GM19467 (cell line): ENCODE measurements around the gene B3GALT5.
"Not testable (repeated sequence)": the region's sequence is repeated elsewhere in the genome, so short reads cannot be mapped to it uniquely, and the experiment has no call there.

Experiments
- ATAC-seq: cut with Tn5 transposase; IDR thresholded peaks from one replicate; pipeline ENCODE4 v1.9.1; 2021; ENCODE audit warnings: mild to moderate bottlenecking, moderate library complexity; ENCODE audit not compliant: unreplicated experiment

The B3GALT5 gene

DNA sequence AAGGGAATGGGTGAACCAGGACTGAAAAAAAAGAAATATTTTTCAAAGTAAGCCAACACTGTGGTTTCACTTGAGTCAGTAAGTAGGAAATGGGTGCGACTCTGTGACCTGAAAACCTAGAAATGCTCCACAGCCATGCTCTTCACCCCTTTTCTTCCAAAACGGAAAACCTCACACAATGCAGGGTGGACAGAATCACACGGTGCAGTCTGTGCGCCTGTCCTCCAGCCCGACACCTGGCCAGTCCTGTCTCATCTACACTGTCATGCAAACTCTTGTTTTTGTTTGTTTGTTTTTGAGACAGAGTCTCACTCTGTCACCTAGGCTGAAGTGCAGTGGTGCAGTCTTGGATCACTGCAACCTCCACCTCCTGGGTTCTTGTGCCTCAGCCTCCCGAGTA, 53.3 kb downstream of the B3GALT5 start:
- ATAC-seq: no peak

DNA sequence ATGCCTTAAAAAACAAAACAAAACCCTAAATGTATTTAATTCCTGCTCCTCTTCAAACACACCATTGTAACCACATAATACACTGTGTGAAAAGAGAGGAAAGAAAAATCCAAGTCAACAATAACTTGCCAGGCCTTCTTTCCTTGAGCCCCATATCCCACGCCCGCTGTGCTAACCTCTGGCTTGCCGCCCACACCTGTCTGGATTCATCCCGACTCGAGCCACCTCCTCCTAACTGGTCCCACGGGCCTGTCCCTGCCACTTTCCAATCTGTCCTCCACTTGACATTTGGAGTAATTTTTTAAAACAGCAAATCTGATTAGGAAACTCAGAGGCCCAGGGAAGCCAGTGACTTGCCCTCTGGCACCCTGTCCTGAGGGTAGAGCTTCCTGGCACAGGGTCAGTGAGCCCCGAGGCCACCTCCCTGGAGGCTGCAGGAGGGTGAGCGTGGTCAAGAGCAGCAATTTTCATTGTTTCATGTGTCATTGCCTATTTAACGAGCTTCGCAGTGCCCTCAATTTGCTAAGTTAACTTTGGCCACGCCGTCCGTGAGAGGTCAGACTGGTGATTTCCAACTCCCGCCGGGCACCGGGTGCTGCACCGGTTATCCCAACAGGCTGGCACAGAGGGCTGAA, 54.1 kb downstream of the B3GALT5 start:
- no peak for ATAC-seq

DNA sequence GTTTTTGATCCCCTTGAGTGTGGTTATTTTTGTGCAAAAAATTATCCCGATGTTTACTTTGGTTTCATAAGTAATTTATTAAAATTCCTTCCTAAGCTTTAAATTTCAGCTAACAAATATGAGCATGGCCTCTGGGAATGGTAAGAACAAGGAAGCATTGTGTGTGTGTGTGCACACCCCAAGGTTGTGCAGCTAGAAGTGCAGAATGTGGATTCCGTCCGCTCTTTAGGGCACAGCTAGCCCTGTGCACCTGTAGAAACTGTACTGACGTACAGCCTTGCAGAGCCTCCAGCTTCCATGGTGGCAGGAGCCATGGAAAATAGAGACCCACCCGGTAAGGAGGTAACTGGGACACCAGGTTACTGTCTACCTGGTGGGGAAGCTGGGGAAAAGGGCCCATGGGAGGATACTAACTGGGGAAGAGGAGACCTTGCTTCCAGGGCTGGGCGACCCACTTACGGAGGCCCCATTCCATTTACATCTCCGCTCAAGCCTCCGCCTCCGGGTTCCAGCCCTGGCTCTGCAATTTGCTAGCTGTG, 54.7 kb downstream of the B3GALT5 start:
- no peak for ATAC-seq

DNA sequence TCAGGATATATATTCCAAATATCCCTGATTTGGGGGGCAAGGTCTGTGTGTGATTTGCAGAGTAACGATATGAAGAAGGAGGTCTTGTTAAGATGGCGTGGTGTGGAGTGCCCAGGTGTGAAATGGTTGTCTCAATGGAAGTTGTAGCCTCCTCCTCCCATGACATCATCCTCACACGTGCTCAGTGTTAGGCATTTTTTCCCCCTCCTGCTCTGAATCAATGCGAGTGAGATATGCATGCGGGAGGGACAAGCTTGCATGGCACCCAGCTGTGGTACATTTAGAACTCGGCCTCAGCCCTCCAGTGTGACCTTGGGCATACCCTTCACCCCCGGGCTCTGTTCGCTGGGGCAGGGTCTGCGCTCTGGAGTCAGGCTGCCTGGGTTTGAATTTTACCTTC, 55.6 kb downstream of the B3GALT5 start:
- no peak for ATAC-seq

DNA sequence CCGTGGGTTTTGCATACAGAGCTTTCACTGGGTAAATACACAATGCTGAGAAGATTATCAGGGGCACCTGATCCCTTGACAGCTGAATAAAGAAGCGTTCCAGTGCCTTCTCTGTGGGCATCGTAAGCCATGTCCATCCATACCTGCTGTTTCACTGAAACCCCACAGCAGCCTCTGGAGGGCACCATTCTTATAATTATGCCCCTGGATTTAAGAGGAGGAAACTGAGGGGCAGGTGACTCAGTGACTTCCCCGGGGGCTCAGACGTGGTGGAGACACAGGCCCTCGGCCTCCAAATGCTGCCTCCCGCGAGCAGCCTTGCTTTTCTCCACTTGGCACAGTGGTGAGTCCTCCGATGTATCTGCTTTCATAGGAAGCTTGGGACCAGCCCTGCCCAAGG, 56.7 kb downstream of the B3GALT5 start:
- no peak for ATAC-seq

DNA sequence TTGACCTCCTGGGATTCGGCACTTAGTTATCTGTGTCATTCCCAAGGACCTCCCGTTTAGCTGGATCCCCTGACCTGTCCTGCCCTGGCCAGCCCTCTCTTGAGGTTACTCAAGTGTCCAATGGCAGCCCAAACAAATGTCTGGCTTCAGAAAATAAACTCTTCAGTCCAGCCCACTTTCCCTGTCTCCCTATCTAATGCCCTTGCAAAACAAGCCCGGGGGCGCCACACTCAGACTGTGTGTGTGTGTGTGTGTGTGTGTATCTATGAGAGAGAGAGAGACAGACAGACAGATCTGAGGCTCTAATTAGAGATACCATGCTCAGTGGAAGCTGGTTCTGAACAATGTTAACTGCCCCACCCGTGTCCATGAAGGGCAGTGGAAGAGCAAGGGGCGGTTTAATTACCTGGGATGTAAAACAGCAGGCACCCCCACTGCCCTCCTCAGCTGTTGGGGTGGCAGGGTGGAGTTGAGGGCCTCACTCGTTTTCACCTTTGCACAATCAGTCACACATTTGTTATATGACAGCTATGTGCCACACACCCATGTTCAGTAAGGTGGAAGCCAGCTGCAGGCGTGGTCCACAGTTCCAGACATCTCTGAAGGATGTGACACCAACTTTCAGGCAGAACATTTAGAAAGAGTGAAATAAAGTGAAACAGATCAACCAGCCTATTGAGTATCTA, 57.4 kb downstream of the B3GALT5 start:
- ATAC-seq: no peak

DNA sequence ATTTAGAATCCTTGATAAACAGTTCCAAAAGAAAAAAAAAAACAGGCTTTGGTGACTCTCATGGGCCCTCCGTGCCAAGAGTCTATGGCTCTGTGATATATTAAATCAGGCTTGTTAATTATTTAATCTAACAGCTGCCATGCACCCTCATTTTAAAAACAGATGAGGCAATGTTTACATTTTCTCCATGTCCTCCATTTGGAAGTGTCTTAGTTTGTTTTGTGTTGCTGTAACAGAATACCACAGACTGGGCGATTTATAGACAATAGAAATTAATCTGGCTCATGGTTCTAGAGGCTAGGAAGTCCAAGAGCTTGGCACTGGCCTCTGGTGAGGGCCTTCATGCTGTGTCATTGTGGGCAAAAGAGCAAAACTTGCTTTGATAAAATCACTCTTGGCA, 58.0 kb downstream of the B3GALT5 start:
- no peak for ATAC-seq

DNA sequence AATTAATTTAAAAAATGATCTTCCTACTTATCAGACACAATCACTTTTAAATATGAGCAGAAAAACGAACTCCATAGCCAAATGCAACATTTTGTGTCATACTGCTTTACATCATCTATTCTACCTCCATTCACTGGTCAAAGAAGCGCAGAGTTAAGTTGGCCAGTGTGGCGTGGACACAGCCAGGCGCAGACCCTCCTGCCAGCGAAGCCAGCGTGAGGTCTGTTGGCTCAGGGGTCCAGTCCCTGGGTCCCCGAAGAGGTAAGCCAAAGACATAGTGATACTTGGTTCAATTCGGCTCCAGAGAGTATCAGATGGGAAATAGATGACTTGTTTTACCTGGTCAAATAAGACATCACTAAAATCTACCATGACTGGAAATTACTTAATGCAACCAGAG, 59.2 kb downstream of the B3GALT5 start:
- ATAC-seq: no peak

DNA sequence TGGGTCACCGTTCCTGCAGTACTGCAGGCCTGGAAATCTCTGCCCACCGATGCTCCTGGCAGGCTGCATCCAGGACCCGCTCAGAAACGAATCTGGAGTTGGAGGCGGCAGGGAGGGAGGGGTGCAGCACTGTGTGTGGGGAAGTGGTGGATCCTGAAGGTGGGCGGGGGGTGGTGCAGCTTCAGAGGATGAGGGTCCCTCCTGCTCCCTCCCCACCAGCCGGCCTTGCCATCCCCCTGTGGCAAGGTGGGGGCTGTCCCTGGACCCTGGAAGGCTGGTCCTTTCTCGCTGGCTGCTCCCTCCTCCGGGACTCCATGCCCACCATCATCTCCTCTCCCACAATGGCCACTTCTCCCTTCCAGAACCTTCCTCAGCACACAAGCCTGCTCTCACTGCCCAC, 60.4 kb downstream of the B3GALT5 start:
- no peak for ATAC-seq

DNA sequence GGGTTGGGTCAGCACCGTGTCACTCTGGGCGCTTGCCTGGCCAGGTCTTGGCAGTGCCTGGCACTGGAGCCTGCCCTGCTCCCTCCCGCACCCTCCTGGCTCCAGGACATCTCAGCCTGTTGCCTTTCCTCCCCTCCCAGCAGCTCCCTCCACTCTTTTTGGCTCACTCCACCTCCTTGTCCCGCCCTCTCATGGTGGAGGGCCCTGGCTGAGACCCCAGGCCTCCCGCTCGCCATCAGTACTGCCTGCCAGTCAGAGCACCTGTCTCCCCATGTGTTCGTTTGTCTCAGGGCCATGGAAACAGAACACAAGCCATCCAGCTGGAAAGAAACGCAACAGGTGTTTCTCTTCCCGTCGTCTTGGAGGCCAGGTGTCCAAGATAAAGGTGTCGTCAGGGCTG, 61.0 kb downstream of the B3GALT5 start:
- ATAC-seq: no peak

DNA sequence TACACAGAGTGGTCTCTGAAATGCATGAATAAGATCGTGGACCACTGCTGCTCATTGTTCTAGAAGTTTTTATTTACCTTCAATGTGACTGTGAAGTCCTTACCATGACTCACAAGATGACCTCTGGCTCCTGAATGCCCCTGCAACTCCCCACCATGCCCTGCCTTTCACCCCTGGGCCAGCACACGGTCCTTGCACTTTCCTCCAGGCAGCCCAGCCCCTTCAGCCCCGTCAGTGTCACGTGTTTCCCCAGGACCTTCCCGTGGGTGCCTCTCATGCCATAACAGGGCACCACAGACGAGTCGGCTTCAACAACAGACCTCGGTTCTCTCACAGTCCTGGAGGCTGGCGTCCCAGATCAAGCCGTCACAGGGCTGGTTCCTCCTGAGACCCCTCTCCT, 62.1 kb downstream of the B3GALT5 start:
- ATAC-seq: no peak

DNA sequence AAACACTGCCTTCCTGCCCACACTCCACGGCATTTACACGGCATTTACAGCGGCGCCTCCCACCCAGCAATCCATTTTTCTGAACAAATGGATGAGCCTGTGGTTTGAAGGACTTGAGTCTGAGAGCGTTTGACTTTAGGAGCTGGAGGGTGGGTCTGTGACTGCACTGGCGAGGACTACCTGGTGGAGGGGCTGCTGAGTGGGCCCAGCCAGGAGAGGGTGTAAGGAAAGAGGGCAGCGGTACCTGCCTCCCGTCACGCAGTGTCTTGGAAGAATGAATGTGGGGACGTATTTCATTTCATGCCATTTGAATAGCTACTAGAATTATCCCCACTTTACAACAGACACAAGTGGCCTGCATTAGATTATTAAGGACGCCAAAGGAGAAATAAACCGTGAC, 62.9 kb downstream of the B3GALT5 start:
- ATAC-seq: no peak

DNA sequence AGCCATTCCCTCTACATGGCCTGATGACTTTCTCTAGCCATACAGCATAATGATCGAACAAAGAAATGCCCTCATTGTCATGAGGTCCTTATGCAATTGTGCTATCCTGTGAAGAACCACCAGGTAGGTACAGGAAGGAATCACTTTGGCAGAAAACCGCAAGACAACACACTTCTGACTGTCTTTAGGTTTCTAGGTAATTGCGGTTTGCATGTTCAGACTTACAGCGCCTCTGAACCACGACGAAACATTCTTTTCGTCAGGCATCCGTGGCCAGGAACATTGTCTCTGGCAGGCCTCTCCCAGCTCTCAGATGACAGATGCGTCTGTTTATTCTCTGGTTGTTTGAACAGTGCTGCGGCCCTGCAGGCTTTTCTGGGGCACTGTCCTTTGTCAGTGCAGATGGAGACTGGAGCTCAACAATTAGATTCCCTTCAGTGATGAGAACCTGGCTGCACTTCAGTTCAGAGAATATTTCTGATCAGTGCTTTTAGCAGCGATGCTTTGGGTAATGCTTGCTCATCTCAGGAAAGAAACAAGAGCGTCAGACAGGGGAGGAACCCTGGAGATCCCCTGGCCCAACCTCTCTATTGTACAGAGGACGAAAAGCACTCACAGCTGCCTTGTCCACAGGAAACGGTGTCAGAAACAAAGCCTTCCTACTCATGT, 63.4 kb downstream of the B3GALT5 start:
- no peak for ATAC-seq

DNA sequence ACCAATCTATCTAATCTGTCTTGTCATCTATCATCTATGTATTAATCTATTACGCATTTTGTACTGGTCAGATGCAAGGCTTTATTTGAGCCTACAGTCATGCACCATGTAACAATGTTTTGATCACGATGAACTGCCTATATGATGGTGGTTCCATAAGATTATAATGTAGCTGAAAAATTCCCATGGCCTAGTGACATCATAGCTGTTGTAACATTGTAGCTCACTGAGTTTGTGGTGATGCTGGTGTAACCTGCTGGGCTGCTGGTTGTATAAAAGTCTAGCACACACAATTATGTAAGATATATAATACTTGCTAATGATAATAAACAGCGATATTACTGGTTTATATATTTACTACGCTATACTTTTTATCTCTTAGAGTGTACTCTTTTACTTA, 67.5 kb downstream of the B3GALT5 start:
- ATAC-seq: no peak

DNA sequence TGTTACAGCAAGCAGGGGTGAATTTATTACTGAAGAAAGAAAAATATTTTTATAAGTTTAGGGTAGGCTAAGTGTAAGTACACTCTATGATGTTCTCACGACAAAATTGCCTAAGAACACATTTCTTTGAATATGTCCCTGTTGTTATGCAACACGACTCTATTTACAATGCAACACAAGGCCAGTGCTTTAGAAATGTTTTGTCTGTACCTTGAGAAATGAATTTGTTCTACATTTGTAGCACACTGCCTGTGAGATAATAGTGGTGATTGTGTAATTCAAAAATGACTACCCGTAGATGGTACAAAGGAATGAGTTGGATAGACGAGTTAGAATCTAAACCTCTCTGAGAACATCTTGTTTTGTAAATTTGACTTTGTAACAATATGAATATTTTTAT, 68.5 kb downstream of the B3GALT5 start:
- no peak for ATAC-seq

DNA sequence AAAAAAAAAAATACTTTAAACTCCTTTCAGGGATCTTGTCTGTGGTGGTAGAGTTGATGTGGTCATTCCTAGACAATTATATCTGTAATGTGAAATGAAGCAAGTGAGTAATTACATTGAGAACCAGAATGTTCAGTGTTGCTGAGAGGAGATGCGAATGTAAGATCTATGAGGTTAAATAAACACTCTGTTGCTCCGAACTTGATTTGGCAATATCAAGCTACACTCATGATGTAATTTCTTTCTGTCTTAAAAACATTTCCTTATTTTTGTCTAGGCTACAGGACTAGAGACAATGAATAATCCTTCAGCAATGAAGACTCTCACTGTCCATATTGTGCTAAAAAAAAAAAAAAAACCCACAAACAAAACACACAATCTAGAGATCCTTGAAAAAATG, 69.1 kb downstream of the B3GALT5 start:
- no peak for ATAC-seq

DNA sequence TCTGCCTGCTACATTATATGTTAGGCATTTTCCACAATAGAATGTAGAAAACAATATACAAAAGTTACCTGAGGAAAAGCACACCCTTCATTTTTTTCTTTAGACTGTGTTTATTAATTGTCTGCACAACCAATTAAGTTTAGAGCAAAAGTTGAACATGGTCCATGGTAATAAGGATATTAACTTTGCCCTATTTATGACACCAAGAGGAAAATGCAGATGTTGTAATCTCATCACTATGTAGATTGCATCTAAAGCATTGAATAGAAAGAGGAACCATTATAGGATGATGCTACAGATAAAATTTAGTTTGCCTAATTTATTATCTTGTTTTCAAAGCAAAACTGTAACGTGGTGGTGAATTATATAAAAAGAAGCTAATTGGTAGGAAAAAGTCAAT, 72.5 kb downstream of the B3GALT5 start:
- no peak for ATAC-seq

DNA sequence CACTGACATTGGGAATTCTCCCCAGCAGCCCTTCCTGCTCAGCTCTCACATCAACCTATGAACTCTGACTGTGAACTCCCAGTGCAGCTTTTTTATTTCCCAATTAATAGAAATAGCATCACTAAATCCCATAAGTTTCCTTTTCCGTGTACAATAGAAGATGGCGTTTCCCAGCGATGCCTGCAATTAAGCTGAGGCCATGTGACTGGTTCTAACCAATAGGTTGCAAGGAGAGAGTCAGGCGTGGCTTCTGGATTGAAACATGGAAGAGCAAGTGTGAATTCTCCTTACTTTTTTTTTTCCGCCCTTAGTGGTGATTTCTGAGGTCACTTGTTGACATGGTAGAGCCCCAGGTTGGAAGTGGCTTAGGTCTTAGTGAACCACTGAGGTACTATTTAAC, 73.3 kb downstream of the B3GALT5 start:
- no peak for ATAC-seq

DNA sequence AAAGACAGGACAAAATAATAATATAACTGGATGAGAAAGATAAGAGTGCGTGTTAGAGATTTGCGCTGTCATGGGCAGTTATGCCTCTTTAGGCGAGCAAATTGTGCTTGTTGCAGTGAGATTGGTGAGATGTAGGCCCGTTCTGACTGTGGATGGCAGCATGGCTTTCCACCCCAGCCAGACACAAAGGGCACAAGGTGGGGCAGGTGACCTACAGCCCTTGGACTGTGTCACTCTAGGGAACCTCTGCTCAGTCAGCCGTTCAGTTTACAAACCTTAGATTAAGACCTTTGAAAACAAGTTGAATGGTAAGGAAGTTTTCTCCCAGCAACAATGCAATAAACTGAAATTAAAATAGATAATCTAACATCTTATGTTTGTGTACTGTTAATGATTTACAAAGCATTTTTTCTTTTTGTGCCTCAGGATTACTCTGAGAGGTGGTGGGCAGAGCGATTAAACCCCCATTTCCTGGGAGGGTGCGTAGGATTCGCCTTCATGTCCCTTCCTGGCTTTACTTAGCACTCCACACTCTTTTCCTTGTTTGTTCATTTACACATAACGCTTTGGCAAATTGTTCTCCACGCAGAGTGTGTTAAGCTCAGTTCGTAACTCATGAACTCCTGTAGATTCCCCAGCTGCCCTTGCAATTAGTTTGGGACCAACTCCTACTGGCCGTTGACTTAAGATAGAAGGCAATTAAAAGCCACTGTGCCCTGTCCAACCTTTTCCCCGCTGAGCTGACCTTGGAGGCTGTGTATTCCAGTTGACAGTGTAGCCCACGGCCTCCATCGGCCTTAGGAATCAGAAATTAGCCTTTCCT, 74.1 kb downstream of the B3GALT5 start:
- no peak for ATAC-seq

DNA sequence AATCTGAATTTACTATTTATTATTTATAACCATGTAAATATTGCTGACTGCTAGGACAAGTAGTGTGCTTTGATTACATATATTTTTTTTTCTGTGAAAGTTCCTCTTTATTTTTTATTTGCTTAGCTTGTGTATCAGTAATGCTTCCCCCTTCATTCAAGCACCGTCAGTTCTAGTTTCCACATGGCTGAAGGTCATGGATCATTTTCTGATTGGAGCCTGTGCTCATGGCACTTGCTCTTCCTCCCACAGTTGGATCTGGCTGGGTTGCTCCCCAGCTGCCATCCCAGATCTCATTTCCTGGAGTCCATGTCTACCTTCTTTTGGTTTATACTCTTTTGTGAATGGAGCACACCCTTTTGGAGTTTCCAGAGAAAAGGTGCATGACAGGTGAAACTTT, 75.3 kb downstream of the B3GALT5 start:
- no peak for ATAC-seq

DNA sequence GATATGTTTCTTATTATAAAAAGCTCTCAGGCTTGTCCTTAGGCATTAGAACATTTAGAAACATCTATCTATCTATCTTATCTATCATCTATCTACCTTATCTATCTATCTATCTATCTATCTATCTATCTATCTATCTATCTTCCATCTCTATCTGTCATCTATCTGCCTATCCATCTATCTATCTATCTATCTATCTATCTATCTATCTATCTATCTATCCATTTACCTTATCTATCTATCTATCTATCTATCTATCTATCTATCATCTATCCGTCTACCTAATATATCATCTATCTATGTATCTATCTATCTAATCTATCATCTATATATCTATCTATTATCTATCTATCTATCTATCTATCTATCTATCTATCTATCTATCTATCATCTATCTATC, 77.1 kb downstream of the B3GALT5 start:
- not testable (repeated sequence) for ATAC-seq
